OCI-LY7 (cell line): Measurements from ENCODE around the gene CLCN2. TPM values are rescaled to one million over a fixed set of nuclear protein-coding genes. Genes with fewer than 3 reads are reported as not detected.

Source experiments
- BruUV-seq: library from RNA; stranded (reverse); fragments of 400-500 nt; replicated peaks from 2 replicates; lab custom pipeline; 2021; lab: Mats Ljungman, UMichigan
- CTCF ChIA-PET: fragments of 300-600 bp; sonication (Branson Sonifier 250); formaldehyde crosslinking; loops from one replicate; lab custom pipeline; 2022; ENCODE audit warnings: antibody characterized with exemption; ENCODE audit not compliant: unreplicated experiment; lab: Charles Lee
- POLR2A ChIA-PET: fragments of 300-600 bp; sonication (Branson Sonifier 250); formaldehyde crosslinking; loops from one replicate; lab custom pipeline; 2022; ENCODE audit warnings: antibody characterized with exemption; lab: Charles Lee
- DNase-seq: peaks from one replicate; pipeline ENCODE4 v3.0.0-alpha.2; 2015; ENCODE audit warnings: low spot score
- H2AFZ ChIP-seq: fragments of 200-600 bp; sonication (generic), shearing (Covaris generic); 2 replicates; pipeline ENCODE4 v1.6.1; 2014; ENCODE audit warnings: mild to moderate bottlenecking, antibody characterized with exemption, low read length, moderate library complexity
- H3K27ac ChIP-seq: fragments of 200-600 bp; sonication (generic); 2 replicates; pipeline ENCODE4 v1.5.1; 2014; ENCODE audit warnings: mixed run types, low read depth, mild to moderate bottlenecking, moderate library complexity, low read length, inconsistent platforms; ENCODE audit not compliant: poor library complexity, severe bottlenecking
- H3K36me3 ChIP-seq: fragments of 200-600 bp; sonication (generic); 2 replicates; pipeline ENCODE4 v1.6.1; 2014; ENCODE audit warnings: mild to moderate bottlenecking, antibody characterized with exemption, low read length, moderate library complexity, mixed read lengths; ENCODE audit not compliant: insufficient read depth
- H3K4me1 ChIP-seq: fragments of 200-600 bp; sonication (generic); 2 replicates; pipeline ENCODE4 v1.5.1; 2014; ENCODE audit warnings: mild to moderate bottlenecking, low read length; ENCODE audit not compliant: insufficient read depth, poor library complexity, severe bottlenecking
- H3K4me2 ChIP-seq: fragments of 200-600 bp; sonication (generic); 2 replicates; pipeline ENCODE4 v1.6.1; 2014; ENCODE audit warnings: mild to moderate bottlenecking, low read length
- H3K4me3 ChIP-seq: fragments of 200-600 bp; sonication (generic); 2 replicates; pipeline ENCODE4 v1.5.1; 2014; ENCODE audit warnings: mild to moderate bottlenecking, low read depth, low read length; ENCODE audit not compliant: poor library complexity, severe bottlenecking
- H3K79me2 ChIP-seq: fragments of 200-600 bp; sonication (generic); 2 replicates; pipeline ENCODE4 v1.6.1; 2016; ENCODE audit warnings: low read depth, mild to moderate bottlenecking, low read length, moderate library complexity, mixed read lengths; ENCODE audit not compliant: insufficient read depth
- H3K9me2 ChIP-seq: fragments of 200-600 bp; sonication (generic); 2 replicates; pipeline ENCODE4 v1.6.1; 2016; ENCODE audit warnings: mild to moderate bottlenecking, low read length, mixed read lengths; ENCODE audit not compliant: insufficient read depth
- H3K9me3 ChIP-seq: fragments of 200-600 bp; sonication (generic); 2 replicates; pipeline ENCODE4 v1.6.1; 2014; ENCODE audit warnings: mild to moderate bottlenecking, mixed run types, low read length, mixed read lengths
- H4K20me1 ChIP-seq: fragments of 200-600 bp; sonication (generic); 2 replicates; pipeline ENCODE4 v1.6.1; 2014; ENCODE audit warnings: mild to moderate bottlenecking, antibody characterized with exemption, low read length, moderate library complexity, mixed read lengths; ENCODE audit not compliant: insufficient read depth
- CTCF ChIP-seq: fragments of 200-600 bp; sonication (generic); conservative IDR thresholded peaks from 2 replicates; pipeline ENCODE4 v1.5.1; 2014; ENCODE audit warnings: mild to moderate bottlenecking, antibody characterized with exemption, low read length, moderate library complexity, mixed read lengths
- EZH2phosphoT487 ChIP-seq: fragments of 200-600 bp; sonication (generic); IDR thresholded peaks from 2 replicates; pipeline ENCODE4 v1.6.1; 2018; ENCODE audit warnings: low read depth, borderline replicate concordance, mild to moderate bottlenecking, mixed run types, antibody characterized with exemption, low read length, moderate library complexity, mixed read lengths
- intact Hi-C: fragments of 100-400 bp; cut with micrococcal nuclease; formaldehyde crosslinking; loops from one replicate; pipeline ENCODE4 v1.10.0; 2022; ENCODE audit not compliant: unreplicated experiment
- small RNA-seq: library from RNA; depleted of rRNA; stranded (forward); fragments of <200 nt; gene quantifications from one replicate; pipeline ENCODE3, GENCODE V24; 2014
- total RNA-seq, 2 experiments: library from RNA; depleted of rRNA in 1 of 2; stranded (reverse); fragments of >200 nt in 1 of 2; shearing (Covaris generic) in 1 of 2; gene quantifications; 2 replicates each; pipeline ENCODE4 v1.2.3, GENCODE V29; 2014 to 2022

CLCN2 gene
- total RNA-seq, 2 experiments from 2014 or later, result 4.2 to 15.0 TPM

DNA sequence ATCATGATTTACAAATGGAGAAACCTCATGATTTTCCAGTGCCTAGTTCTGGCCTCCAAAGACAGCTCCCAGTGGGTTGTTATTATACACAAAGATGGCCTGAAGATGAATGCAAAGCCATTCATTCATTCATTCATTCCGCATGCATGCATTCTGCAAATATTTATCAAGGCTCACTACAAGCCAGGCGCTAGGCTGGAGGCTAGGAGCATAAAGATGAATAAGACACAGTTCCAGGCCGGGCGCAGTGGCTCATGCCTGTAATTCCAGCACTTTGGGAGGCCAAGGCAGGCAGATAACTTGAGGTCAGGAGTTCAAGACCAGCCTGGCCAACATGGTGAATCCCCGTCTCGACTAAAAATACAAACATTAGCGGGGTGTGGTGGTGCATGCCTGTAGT lies 64.8 kb downstream of the CLCN2 start:
- Histone ChIP-seq H3K9me3 (no peaks in the 10 kb centered on the region), H2AFZ (no peak overlapping the region), H3K36me3 (peaks cover 21% of the 10 kb centered on the region), H3K4me3 (no peak overlapping the region), H3K79me2 (peaks cover 18% of the 10 kb centered on the region), H4K20me1 (peaks cover 12% of the 10 kb centered on the region; the same call in 1 of the 2 replicates), H3K27ac (no peak overlapping the region), H3K9me2 (no peaks in the 10 kb centered on the region), H3K4me2 (no peak overlapping the region), H3K4me1 (peaks cover 12% of the 10 kb centered on the region)
- no TSS peak for BruUV-seq
- POLR2A ChIA-PET, result no interaction called here
- CTCF ChIA-PET, result no interaction called here
- intact Hi-C loops, result loop anchor here (5.0 kb wide), 1 partner anchor 159 kb away; the partner anchor contains the start of gene EIF2B5
- TF ChIP-seq CTCF (no peak), EZH2phosphoT487 (no peak)
- no peak for DNase-seq

Small RNAs within 50 kb of the gene (small RNA-seq; reads per million reads assigned to genes)
- 151 reads per million, percentile 99 among the genes with 10 or more reads in this experiment for gene SNORD66

Other genes with a start within 250 kb of the CLCN2 start
- 41.1 and 66.1 TPM in 2 replicates for gene EIF2B5, start 226.2 kb downstream of the CLCN2 start, total RNA-seq (2014; rRNA removed; shearing (Covaris generic))
- 56.7 and 57.4 TPM in 2 replicates for gene EIF2B5, start 226.2 kb downstream of the CLCN2 start, total RNA-seq (2022)
- gene DVL3, start 206.2 kb downstream of the CLCN2 start, total RNA-seq (2014; rRNA removed; shearing (Covaris generic)), result 38.5 and 41.3 TPM in 2 replicates
- gene DVL3, start 206.2 kb downstream of the CLCN2 start, total RNA-seq (2022), result 65.6 and 70.4 TPM in 2 replicates
- 141 and 147 TPM in 2 replicates for gene AP2M1, start 186.8 kb downstream of the CLCN2 start, total RNA-seq (2014; rRNA removed; shearing (Covaris generic))
- gene AP2M1, start 186.8 kb downstream of the CLCN2 start, total RNA-seq (2022), result 158 and 168 TPM in 2 replicates
- gene ABCF3, start 175.4 kb downstream of the CLCN2 start, total RNA-seq (2014; rRNA removed; shearing (Covaris generic)), result 38.9 and 51.6 TPM in 2 replicates
- 59.0 and 67.1 TPM in 2 replicates for gene ABCF3, start 175.4 kb downstream of the CLCN2 start, total RNA-seq (2022)
- not detected in 2 replicates for gene VWA5B2, start 132.0 kb downstream of the CLCN2 start, total RNA-seq (2014; rRNA removed; shearing (Covaris generic))
- gene VWA5B2, start 132.0 kb downstream of the CLCN2 start, total RNA-seq (2022), result not detected in 2 replicates
- gene ALG3, start 112.6 kb downstream of the CLCN2 start, total RNA-seq (2014; rRNA removed; shearing (Covaris generic)), result 35.3 and 45.3 TPM in 2 replicates
- 60.2 and 61.0 TPM in 2 replicates for gene ALG3, start 112.6 kb downstream of the CLCN2 start, total RNA-seq (2022)
- gene EEF1AKMT4, start 111.9 kb downstream of the CLCN2 start, total RNA-seq (2014; rRNA removed; shearing (Covaris generic)), result 18.8 and 20.1 TPM in 2 replicates
- gene EEF1AKMT4, start 111.9 kb downstream of the CLCN2 start, total RNA-seq (2022), result 13.2 and 18.8 TPM in 2 replicates
- gene CAMK2N2, start 100.1 kb downstream of the CLCN2 start, total RNA-seq (2014; rRNA removed; shearing (Covaris generic)), result not detected in 2 replicates
- 0.28 TPM in 1 of 2 replicates, not detected in the other for gene CAMK2N2, start 100.1 kb downstream of the CLCN2 start, total RNA-seq (2022)
- not detected in 2 replicates for gene ECE2, start 85.6 kb downstream of the CLCN2 start, total RNA-seq (2014; rRNA removed; shearing (Covaris generic))
- gene ECE2, start 85.6 kb downstream of the CLCN2 start, total RNA-seq (2022), result not detected in 2 replicates
- gene PSMD2, start 62.4 kb downstream of the CLCN2 start, total RNA-seq (2014; rRNA removed; shearing (Covaris generic)), result 158 and 205 TPM in 2 replicates
- 182 and 219 TPM in 2 replicates for gene PSMD2, start 62.4 kb downstream of the CLCN2 start, total RNA-seq (2022)
- 245 and 293 TPM in 2 replicates for gene EIF4G1, start 47.0 kb downstream of the CLCN2 start, total RNA-seq (2014; rRNA removed; shearing (Covaris generic))
- gene EIF4G1, start 47.0 kb downstream of the CLCN2 start, total RNA-seq (2022), result 350 and 412 TPM in 2 replicates
- gene FAM131A, start 24.0 kb downstream of the CLCN2 start, total RNA-seq (2014; rRNA removed; shearing (Covaris generic)), result 3.8 and 5.2 TPM in 2 replicates
- gene FAM131A, start 24.0 kb downstream of the CLCN2 start, total RNA-seq (2022), result 3.7 and 4.2 TPM in 2 replicates
- 62.5 and 85.8 TPM in 2 replicates for gene POLR2H, start 105 bp upstream of the CLCN2 start, total RNA-seq (2014; rRNA removed; shearing (Covaris generic))
- gene POLR2H, start 105 bp upstream of the CLCN2 start, total RNA-seq (2022), result 73.0 and 80.1 TPM in 2 replicates
- gene THPO, start 16.6 kb upstream of the CLCN2 start, total RNA-seq (2014; rRNA removed; shearing (Covaris generic)), result not detected in 2 replicates
- gene THPO, start 16.6 kb upstream of the CLCN2 start, total RNA-seq (2022), result not detected in 2 replicates
- 0.16 TPM in 1 of 2 replicates, not detected in the other for gene CHRD, start 18.4 kb upstream of the CLCN2 start, total RNA-seq (2014; rRNA removed; shearing (Covaris generic))
- 0.07 TPM in 1 of 2 replicates, not detected in the other for gene CHRD, start 18.4 kb upstream of the CLCN2 start, total RNA-seq (2022)
- not detected in 2 replicates for gene EPHB3, start 200.2 kb upstream of the CLCN2 start, total RNA-seq (2014; rRNA removed; shearing (Covaris generic))
- gene EPHB3, start 200.2 kb upstream of the CLCN2 start, total RNA-seq (2022), result not detected in 2 replicates